Dedifferentiated amniotic fluid mesenchymal stem cell (primary cell): Measurements from ENCODE around the gene KIR3DL2.
"Not testable (repeated sequence)": the region's sequence is repeated elsewhere in the genome, so short reads cannot be mapped to it uniquely, and the experiment has no call there.

Experiments used
- DNase-seq: peaks from one replicate; pipeline ENCODE4 v3.0.0-alpha.2; 2016; ENCODE audit errors: extremely low spot score

KIR3DL2 gene

DNA sequence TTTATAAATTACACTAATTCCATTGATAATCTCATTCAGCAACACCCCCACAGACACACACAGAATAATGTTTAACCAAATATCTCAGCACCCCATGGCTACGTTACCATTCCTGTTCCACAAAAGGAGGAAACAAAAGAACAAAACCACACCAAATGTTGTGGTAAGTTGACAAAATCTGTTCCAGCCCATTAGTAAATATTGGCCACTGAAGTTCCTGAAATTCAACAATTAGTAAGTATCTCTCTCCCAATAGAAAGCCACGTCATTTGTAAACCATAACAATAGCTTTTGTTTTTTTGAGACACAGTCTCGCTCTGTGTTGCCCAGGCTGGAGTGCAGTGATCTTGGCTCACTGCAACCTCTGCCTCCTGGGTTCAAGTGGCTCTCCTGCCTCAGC lies 21.5 kb downstream of the KIR3DL2 start:
- no peak for DNase-seq

DNA sequence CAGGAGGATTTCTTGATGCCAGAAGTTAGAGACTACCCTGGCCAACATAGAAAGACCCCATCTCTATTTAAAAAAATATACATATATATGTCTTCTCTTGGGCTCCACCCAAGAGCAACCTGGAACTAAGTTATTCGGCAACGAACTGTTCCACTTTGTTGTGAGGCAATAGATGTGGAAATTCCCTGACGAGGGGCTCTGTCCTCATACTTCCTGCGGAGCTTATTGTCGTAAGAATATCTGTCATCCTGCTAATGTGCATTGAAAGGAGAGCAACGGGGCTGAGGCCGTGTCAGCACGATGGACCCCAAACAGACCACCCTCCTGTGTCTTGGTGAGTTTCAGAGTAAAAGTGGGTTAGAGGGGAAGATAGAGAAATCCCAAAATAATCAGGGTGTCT lies 23.7 kb downstream of the KIR3DL2 start, which contains the start of gene FCAR:
Gene FCAR, plus strand, starts transcription at position 246 of the 400 bp plus-strand sequence. Its CDS starts 55 bp downstream, at position 301.
- no peak for DNase-seq

DNA sequence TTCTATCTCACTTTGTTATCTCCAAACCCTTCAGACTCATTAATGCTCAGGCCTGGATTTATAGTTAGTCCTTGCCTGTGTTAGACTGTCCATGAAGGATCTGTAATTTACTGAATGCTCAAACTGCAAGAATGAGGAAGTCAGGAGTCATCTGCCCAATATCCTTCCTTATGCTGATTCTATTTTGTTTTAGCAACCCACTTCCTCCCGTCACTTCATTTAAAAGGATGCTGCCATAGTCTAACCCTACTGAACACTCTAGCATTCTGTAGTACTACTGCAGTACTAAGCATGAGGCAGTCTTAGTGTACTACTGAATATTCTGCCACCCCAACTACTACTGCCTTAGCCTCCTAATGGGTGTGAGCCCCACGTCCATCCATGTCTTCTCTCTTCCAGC lies 25.3 kb downstream of the KIR3DL2 start:
- no peak for DNase-seq

DNA sequence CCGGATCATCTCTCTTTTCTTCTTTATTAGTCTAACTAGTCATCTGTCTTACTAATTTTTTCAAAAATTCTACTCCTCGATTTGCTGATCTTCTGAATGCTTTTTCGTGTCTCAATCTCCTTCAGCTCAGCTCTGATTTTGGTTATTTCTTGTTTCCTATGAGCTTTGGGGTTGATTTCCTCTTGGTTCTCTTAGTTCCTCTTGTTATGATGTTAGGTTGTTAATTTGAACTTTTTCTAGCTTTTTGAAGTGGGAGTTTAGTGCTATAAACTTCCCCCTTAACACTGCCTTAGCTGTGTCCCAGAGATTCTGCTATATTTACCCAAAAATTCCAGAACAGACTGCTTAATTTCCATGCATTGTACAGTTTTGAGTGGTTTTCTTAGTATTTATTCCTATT lies 27.2 kb downstream of the KIR3DL2 start:
- DNase-seq, result no peak

DNA sequence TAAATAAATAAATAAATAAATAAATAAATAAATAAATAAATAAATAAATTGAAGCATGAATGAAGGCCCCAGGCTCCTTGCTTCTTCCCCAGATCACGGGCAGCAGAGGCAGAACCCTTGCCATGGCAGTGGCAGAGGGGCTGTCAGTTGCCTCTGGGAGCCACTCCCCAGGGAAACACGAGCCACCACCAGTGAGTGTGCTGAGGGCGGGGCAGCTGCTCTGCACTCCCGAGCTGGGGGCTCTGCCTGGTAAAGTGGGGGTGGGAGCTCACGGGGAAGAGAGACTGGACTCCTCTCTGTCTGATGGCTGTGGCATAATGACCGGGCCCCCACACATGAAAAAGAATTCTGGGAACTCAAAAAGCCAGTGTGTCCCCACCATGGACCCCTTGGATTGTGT lies 31.6 kb downstream of the KIR3DL2 start:
- no peak for DNase-seq

GRCh38 chr19:54882758-54883157 lies 32.5 kb downstream of the KIR3DL2 start:
- no peak for DNase-seq

DNA sequence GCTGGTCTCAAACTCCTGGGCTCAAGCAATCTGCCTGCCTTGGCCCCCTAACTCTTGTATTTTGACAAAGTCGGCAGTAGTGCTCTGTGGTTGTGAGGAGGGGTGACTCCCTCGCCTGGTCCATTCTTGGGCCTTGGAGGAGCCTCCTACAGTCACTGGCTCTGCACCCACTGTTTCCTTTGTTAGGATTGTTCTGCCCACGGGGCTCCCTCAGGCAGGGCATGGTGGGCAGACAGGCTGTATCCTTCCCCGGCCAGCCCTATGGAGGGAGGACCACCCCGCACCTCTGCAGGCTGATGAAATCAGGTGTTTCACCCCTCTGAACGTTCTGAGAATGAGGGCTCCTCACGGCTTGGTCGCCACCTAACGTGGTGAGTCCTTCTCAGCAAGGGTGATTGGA lies 33.0 kb downstream of the KIR3DL2 start:
- no peak for DNase-seq

GRCh38 chr19:54888239-54888638 lies 38.0 kb downstream of the KIR3DL2 start:
- no peak for DNase-seq

DNA sequence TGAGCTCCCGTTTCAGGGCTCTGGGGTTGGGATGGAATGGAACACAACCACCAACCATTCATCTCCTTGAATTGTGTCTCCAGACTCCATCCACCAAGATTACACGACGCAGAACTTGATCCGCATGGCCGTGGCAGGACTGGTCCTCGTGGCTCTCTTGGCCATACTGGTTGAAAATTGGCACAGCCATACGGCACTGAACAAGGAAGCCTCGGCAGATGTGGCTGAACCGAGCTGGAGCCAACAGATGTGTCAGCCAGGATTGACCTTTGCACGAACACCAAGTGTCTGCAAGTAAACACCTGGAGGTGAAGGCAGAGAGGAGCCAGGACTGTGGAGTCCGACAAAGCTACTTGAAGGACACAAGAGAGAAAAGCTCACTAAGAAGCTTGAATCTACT lies 39.3 kb downstream of the KIR3DL2 start:
- DNase-seq, result no peak

DNA sequence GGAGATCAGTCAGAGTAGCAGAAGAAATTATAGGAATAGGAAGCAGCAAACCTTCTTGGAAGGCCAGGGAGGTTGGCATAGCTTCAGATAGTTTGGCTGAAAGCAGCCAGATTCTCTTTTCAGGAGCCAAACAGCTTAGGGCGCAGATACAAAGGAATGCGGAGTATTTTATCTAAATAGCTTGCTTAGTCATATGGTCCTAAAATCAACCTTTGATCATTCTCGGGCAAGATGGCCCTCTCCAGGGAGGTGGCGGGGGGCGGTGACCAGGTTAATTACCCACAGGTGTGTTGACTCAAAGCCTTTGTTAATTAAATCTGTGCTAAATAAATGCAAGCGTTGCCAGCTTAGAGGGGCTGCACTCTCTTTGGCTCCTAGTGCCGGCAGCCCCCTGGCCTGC lies 43.2 kb downstream of the KIR3DL2 start:
- no peak for DNase-seq

DNA sequence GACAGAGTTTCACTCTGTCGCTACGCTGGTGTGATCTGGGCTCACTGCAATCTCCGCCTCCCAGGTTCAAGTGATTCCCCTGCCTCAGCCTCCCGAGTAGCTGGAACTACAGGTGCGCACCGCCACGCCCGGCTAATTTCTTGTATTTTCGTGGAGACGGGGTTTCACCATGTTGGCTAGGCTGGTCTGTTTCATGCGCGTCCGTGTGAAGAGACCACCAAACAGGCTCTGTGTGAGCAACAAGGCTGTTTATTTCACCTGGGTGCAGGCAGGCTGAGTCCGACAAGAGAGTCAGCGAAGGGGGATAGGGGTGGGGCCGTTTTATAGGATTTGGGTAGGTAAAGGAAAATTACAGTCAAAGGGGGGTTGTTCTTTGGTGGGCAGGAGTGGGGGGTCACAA lies 43.9 kb downstream of the KIR3DL2 start:
- DNase-seq, result not testable (repeated sequence)

GRCh38 chr19:54896036-54896435 lies 45.8 kb downstream of the KIR3DL2 start:
- DNase-seq, result no peak

GRCh38 chr19:54898685-54899084 lies 48.4 kb downstream of the KIR3DL2 start:
- not testable (repeated sequence) for DNase-seq

DNA sequence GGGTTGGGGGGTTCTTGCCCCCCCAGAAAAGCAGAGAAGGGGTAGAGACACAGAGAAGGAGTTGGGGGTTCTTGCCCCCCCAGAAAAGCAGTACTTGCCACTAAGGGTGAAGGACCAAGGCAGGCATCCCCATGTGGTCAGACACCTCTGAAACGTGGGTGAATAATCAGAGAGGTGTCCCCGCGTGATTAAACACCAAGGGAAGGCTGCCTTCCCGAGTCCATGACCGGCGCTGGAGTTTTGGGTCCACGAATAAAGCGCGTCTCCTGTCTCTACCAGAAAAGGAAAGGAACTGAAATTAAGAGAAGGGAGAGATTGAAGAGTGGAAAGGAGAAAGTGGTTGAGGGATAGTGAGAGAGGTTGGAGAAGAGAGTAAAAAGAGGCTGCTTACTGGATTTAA lies 49.4 kb downstream of the KIR3DL2 start:
- DNase-seq, result not testable (repeated sequence)

GRCh38 chr19:54901153-54901552 lies 50.9 kb downstream of the KIR3DL2 start:
- DNase-seq, result not testable (repeated sequence)

- no peak for DNase-seq
Measured at GRCh38 chr19:54902061-54902460, 51.8 kb downstream of the KIR3DL2 start.

- no peak for DNase-seq
Measured at GRCh38 chr19:54903303-54903702, 53.1 kb downstream of the KIR3DL2 start.

DNA sequence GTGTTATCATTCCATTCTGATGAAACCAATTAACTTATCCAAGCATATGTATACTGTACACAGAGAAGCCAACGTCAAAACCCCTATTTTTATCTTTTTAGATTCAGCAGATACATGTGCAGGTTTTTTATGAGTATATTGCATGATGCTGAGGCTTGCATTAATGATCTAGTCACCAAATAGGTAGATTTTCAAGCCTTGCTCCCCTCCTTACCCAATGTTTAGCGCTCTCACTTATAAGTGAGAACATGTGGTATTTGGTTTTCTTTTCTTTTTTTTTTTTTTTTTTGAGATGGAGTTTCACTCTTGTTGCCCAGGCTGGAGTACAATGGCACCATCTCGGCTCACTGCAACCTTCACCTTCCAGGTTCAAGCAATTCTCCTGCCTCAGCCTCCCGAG lies 54.0 kb downstream of the KIR3DL2 start:
- DNase-seq, result not testable (repeated sequence)

DNA sequence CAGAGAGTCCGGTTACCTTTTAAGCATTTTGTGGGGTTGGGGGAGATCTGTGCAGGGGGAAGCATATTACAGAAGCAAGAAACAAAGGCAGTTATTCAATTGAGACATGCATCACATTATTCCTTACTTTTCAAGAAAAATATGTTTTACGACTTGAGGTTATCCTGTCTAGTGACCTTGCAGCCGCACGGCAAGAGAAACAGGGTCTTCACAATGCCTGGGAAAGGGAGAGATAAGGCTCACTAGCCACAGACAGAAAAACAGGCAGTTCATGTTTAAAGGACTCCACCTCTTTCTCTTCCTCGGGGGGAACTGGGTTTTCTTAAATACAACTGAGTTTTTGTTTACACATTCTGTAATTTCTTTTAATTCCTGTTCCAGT lies 55.2 kb downstream of the KIR3DL2 start:
- no peak for DNase-seq

DNA sequence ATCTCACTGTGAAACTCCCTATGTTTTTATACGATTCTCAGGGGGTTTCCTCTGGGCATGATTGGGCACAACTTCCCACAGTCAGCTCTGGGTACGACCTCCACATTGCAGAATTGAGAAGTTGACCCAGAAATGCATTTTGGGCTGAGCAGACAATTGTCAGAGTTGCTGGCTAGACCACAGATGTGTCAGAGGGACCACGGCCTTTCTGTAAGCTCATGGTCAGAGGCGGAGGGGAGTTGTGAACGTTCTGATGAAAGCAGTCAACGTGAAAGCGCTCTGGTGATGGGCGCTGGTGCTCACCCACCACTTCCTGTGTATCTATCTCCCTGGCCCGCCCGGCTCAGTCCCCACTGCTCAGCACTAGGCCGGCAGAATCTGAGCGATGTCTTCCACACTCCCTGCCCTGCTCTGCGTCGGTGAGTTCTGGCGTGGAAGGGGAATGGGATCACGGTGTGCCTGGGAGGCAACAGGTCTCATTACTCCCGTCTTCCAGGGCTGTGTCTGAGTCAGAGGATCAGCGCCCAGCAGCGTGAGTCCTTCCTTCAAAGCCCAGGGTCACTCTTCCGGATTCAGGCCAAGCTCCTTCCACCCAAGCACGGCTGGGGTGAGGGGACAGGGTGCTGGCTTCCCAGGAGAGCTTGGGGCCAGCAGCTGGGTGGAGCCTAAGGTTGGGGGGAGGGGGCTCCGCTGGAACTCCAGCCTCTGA lies 55.7 kb downstream of the KIR3DL2 start, which contains the start of gene NCR1:
Gene NCR1, plus strand, starts transcription at position 346 of the 709 bp plus-strand sequence. Its CDS starts 40 bp downstream, at position 386.
- no peak for DNase-seq

GRCh38 chr19:54906819-54907218 lies 56.6 kb downstream of the KIR3DL2 start:
- DNase-seq, result no peak

GRCh38 chr19:54907899-54908298 lies 57.7 kb downstream of the KIR3DL2 start:
- DNase-seq, result not testable (repeated sequence)
